K562 (cell line): Measurements from ENCODE around the gene FAM193A. TPM values are rescaled to one million over a fixed set of nuclear protein-coding genes. Genes with fewer than 3 reads are reported as not detected.

ENCODE experiments used
- ATAC-seq: fragments of 200-7000 bp; cut with Tn5 transposase; 3 replicates; pipeline ENCODE4 v1.9.1; 2020; ENCODE audit warnings: moderate library complexity
- BruUV-seq: library from RNA; stranded (reverse); fragments of 400-500 nt; replicated peaks from 2 replicates; lab custom pipeline; 2021; lab: Mats Ljungman, UMichigan
- CTCF ChIA-PET: fragments of 300-600 bp; formaldehyde crosslinking; extraction: SDS; loops from one replicate; lab custom pipeline; 2021; ENCODE audit warnings: low intra/inter-chr PET ratio; lab: Yijun Ruan, JAX
- POLR2A ChIA-PET: fragments of 300-600, 350-650 bp; sonication (Branson Sonifier 250); formaldehyde crosslinking; extraction: SDS; loops from one replicate; lab custom pipeline; 2021; ENCODE audit warnings: antibody characterized with exemption, inconsistent platforms; lab: Yijun Ruan, JAX
- DNase-seq, 4 experiments: peaks; one replicate each; pipeline versions ENCODE4 v3.0.0 to v3.0.0-alpha.2; 2011 to 2018; ENCODE audit warnings: low spot score in 3 of 4, mixed read lengths in 3 of 4; ENCODE audit errors: extremely low read depth in 1 of 4
- FAIRE-seq: peaks from 2 replicates; lab custom pipeline; 2011; peaks lifted over from hg19 to GRCh38; lab: Jason Lieb, UNC
- H2AFZ ChIP-seq: 2 replicates; pipeline ENCODE4 v1.6.0; 2011; ENCODE audit warnings: low read depth, low read length, control low read depth, inconsistent platforms
- H3K27ac ChIP-seq: fragments of 200-600 bp; 3 replicates; pipeline ENCODE4 v1.8.0; 2011; ENCODE audit warnings: low read depth, mild to moderate bottlenecking, control low read depth, inconsistent platforms, low read length, moderate library complexity, mixed read lengths; ENCODE audit errors: extremely low read depth
- H3K27me3 ChIP-seq, 2 experiments: fragments of 300-600 bp in 1 of 2; 2 replicates in 1 of 2; 3 replicates in 1 of 2; pipeline versions ENCODE4 v1.6.0 to v1.8.0; 2011; ENCODE audit warnings: inconsistent platforms in 2 of 2, low read length in 2 of 2, mild to moderate bottlenecking in 1 of 2, mixed read lengths in 1 of 2, moderate library complexity in 1 of 2; ENCODE audit not compliant: control insufficient read depth in 2 of 2, insufficient read depth in 2 of 2
- H3K36me3 ChIP-seq: fragments of 300-600 bp; 3 replicates; pipeline ENCODE4 v1.8.0; 2011; ENCODE audit warnings: mild to moderate bottlenecking, low read length, inconsistent platforms; ENCODE audit not compliant: control insufficient read depth, insufficient read depth
- H3K4me1 ChIP-seq, 2 experiments: fragments of 200-600 bp in 1 of 2; replicated peaks in 1 of 2; 2 replicates in 1 of 2; 3 replicates in 1 of 2; pipeline versions ENCODE4 v1.5.1 to v1.8.0; 2011; ENCODE audit warnings: inconsistent platforms in 2 of 2, low read length in 2 of 2, mild to moderate bottlenecking in 1 of 2, mixed read lengths in 1 of 2, moderate library complexity in 1 of 2; ENCODE audit not compliant: control insufficient read depth in 2 of 2, insufficient read depth in 2 of 2
- H3K4me2 ChIP-seq: 2 replicates; pipeline ENCODE4 v1.6.1; 2011; ENCODE audit warnings: low read length, control low read depth, inconsistent platforms, mixed read lengths; ENCODE audit not compliant: insufficient read depth
- H3K4me3 ChIP-seq: fragments of 200-600 bp; sonication (generic), shearing (Covaris generic); 2 replicates; pipeline ENCODE4 v1.5.1; 2016; ENCODE audit warnings: control low read depth, inconsistent platforms
- H3K79me2 ChIP-seq: fragments of 200-600 bp; 3 replicates; pipeline ENCODE4 v1.8.0; 2011; ENCODE audit warnings: low read length, inconsistent platforms; ENCODE audit not compliant: control insufficient read depth, insufficient read depth
- H3K9ac ChIP-seq, 2 experiments: 2 replicates each; pipeline versions ENCODE4 v1.6.0 to v1.6.1; 2011; ENCODE audit warnings: low read depth in 2 of 2, low read length in 2 of 2, control low read depth in 1 of 2, inconsistent platforms in 1 of 2, mild to moderate bottlenecking in 1 of 2, mixed read lengths in 1 of 2; ENCODE audit not compliant: insufficient read depth in 1 of 2
- H3K9me1 ChIP-seq: one replicate; pipeline ENCODE4 v1.6.0; 2011; ENCODE audit warnings: inconsistent platforms, mild to moderate bottlenecking, low read length, moderate library complexity; ENCODE audit not compliant: control insufficient read depth, insufficient read depth
- H3K9me3 ChIP-seq: replicated peaks from 2 replicates; pipeline ENCODE4 v1.5.1; 2011; ENCODE audit warnings: low read depth, low read length, inconsistent platforms; ENCODE audit not compliant: control insufficient read depth, insufficient read depth
- H4K20me1 ChIP-seq: replicated peaks from 2 replicates; pipeline ENCODE4 v1.6.1; 2011; ENCODE audit warnings: low read length, inconsistent platforms, mixed read lengths; ENCODE audit not compliant: control insufficient read depth, insufficient read depth
- ATF7 ChIP-seq: fragments of 450-650 bp; IDR thresholded peaks from 2 replicates; pipeline ENCODE4 v1.7.1; 2014; ENCODE audit warnings: mild to moderate bottlenecking, moderate library complexity
- CEBPB ChIP-seq: fragments of 450-650 bp; IDR thresholded peaks from 2 replicates; pipeline ENCODE4 v1.6.1; 2016; ENCODE audit warnings: missing genetic modification characterization, missing compliant biosample characterization
- HNRNPK ChIP-seq: fragments of 200-400 bp; formaldehyde crosslinking; IDR thresholded peaks from one replicate; pipeline ENCODE4 v1.6.1; 2018; ENCODE audit warnings: mild to moderate bottlenecking, low read depth, low read length; ENCODE audit not compliant: poor library complexity, severe bottlenecking
- HOXB6 ChIP-seq: fragments of 250-450 bp; sonication (Bioruptor Pico); IDR thresholded peaks from 2 replicates; pipeline ENCODE4 v1.5.1; 2022; ENCODE audit warnings: mild to moderate bottlenecking, borderline replicate concordance
- KLF1 ChIP-seq: fragments of 450-650 bp; IDR thresholded peaks from 2 replicates; pipeline ENCODE4 v1.6.1; 2016; ENCODE audit warnings: missing genetic modification characterization, missing compliant biosample characterization
- MED1 ChIP-seq: sonication (generic); formaldehyde crosslinking; IDR thresholded peaks from 2 replicates; pipeline ENCODE4 v1.8.1; 2023; ENCODE audit warnings: missing genetic modification reagents, borderline replicate concordance
- NR1H2 ChIP-seq: sonication (generic); formaldehyde crosslinking; IDR thresholded peaks from 2 replicates; pipeline ENCODE4 v1.4.0; 2020; ENCODE audit warnings: mild to moderate bottlenecking, missing genetic modification reagents
- PHB ChIP-seq: fragments of 250-450 bp; sonication (Bioruptor Pico); IDR thresholded peaks from 2 replicates; pipeline ENCODE4 v1.5.0; 2021
- POLR2H ChIP-seq: IDR thresholded peaks from 2 replicates; pipeline ENCODE4 v1.6.1; 2016; ENCODE audit warnings: missing genetic modification characterization, low read depth, mild to moderate bottlenecking, control low read depth, missing compliant biosample characterization, moderate library complexity
- SAFB ChIP-seq: fragments of 200-400 bp; formaldehyde crosslinking; IDR thresholded peaks from 2 replicates; pipeline ENCODE4 v1.6.1; 2017; ENCODE audit warnings: low read depth, low read length, borderline replicate concordance
- SMARCC2 ChIP-seq: fragments of 450-650 bp; IDR thresholded peaks from 2 replicates; pipeline ENCODE4 v1.6.1; 2017; ENCODE audit warnings: antibody characterized with exemption, moderate library complexity, mild to moderate bottlenecking, low read depth
- SNRNP70 ChIP-seq: fragments of 200-400 bp; formaldehyde crosslinking; optimal IDR thresholded peaks from 2 replicates; pipeline ENCODE3; 2017; ENCODE audit warnings: low read depth, low read length
- TCFL5 ChIP-seq: fragments of 250-450 bp; sonication (Bioruptor Pico); conservative IDR thresholded peaks from 2 replicates; pipeline ENCODE4 v1.6.1; 2021; ENCODE audit warnings: mild to moderate bottlenecking, moderate library complexity, matching md5 sums
- ZNF644 ChIP-seq: fragments of 200-800 bp; sonication (Bioruptor generic); IDR thresholded peaks from 2 replicates; pipeline ENCODE4 v1.6.1; 2016; ENCODE audit warnings: low read depth, missing genetic modification characterization, missing compliant biosample characterization
- ZNF830 ChIP-seq: fragments of 250-450 bp; sonication (Bioruptor Pico); IDR thresholded peaks from 2 replicates; pipeline ENCODE4 v1.5.0; 2021; ENCODE audit warnings: mild to moderate bottlenecking
- WGBS: fragments of 100-300 bp; shearing (Covaris generic); methylation state at CpG from one replicate; pipeline ENCODE4 v1.1.6; 2016; ENCODE audit warnings: low coverage, mixed read lengths; ENCODE audit not compliant: insufficient coverage; ENCODE audit errors: missing lambda C conversion rate; 5-methylcytosine and 5-hydroxymethylcytosine counted together
- in situ Hi-C: fragments of 300-500 bp; cut with MboI; formaldehyde crosslinking; loops from 4 replicates; pipeline ENCODE4 v1.15.0; 2018; ENCODE audit warnings: inconsistent platforms, mixed read lengths
- intact Hi-C: fragments of 100-400 bp; cut with micrococcal nuclease; formaldehyde crosslinking; loops from 2 replicates; pipeline ENCODE4 v1.14.2; 2022
- polyA plus RNA-seq, 8 experiments: library from polyadenylated mRNA; depleted of rRNA in 4 of 8; stranded (reverse) in 5 of 8; unstranded in 3 of 8; fragments of >200 nt; fragmentation: Nextera tagmentation in 2 of 8; fragmentation: Illumina TruSeq in 1 of 8; extraction: Ambion mirVana in 2 of 8; extraction: Trizol in 1 of 8; gene quantifications; 2 replicates each; pipeline versions ENCODE4 v1.2.1 to v1.2.3, GENCODE V29; 2011 to 2014; ENCODE audit warnings: inconsistent platforms in 1 of 8, missing spikeins in 1 of 8
- total RNA-seq, 7 experiments: library from RNA; depleted of rRNA in 6 of 7; stranded (reverse); fragments of >200 nt in 6 of 7; fragmentation: Illumina TruSeq in 2 of 7; extraction: Trizol in 2 of 7; gene quantifications; 2 replicates each; pipeline versions ENCODE4 v1.2.1 to v1.2.3, GENCODE V29; 2011 to 2021; ENCODE audit warnings: low replicate concordance in 1 of 7
- TF ChIP-seq, protein P1 (sequence below): fragments of 250-450 bp; sonication (Bioruptor Pico); IDR thresholded peaks from 2 replicates; pipeline ENCODE4 v1.4.0; 2020
- TF ChIP-seq, protein P2 (sequence below): fragments of 250-450 bp; sonication (Bioruptor Pico); IDR thresholded peaks from 2 replicates; pipeline ENCODE4 v1.9.0; 2021; ENCODE audit warnings: mild to moderate bottlenecking, inconsistent platforms

Gene FAM193A
- total and polyA plus RNA-seq, 9 of the 15 experiments (the other 6 are each of a cell fraction or from before 2014, with no cell fraction given), result 0.46 to 24.6 (median 9.6) TPM

DNA sequence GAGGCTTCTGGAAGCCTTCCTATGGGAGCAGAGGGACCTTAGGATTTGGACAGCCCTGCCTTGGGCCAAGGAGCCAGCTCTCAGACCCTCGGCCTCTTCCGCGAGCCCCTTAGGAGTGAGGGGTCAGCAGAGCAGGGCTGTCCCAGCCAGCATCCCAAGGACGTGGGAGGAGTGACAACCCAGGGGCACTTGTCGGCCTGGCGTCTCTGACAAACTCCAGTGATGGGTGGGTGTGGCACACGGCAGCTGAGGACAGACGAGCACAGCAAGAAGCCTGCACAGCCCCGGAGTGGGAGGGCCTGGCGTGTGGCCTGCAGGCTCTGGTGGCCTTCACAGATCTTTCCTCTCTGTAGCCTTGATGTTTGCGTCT is 231.2 kb downstream of the FAM193A start:
- DNase-seq, result no peak
- H3K4me1 ChIP-seq, result peaks cover 5 to 26% of the 10 kb centered on the region in 2 experiments
- H3K9ac ChIP-seq, result no peak overlapping the region; a peak in 1 of 4 replicates
- peak; percentile 15; the same call in 2 of the 3 replicates for ATAC-seq
- CTCF ChIA-PET, result no interaction called here
- no peaks in the 10 kb centered on the region for H4K20me1 ChIP-seq
- no peak for FAIRE-seq
- no TSS peak for BruUV-seq
- H3K9me3 ChIP-seq, result no peaks in the 10 kb centered on the region; the same call in 1 of the 2 replicates
- H2AFZ ChIP-seq, result no peak overlapping the region
- H3K27me3 ChIP-seq, result no peaks in the 10 kb centered on the region
- POLR2A ChIA-PET, result no interaction called here
- no peak overlapping the region for H3K4me2 ChIP-seq
- H3K27ac ChIP-seq, result no peak overlapping the region
- no peaks in the 10 kb centered on the region for H3K79me2 ChIP-seq
- in situ Hi-C loops, result no loop called here
- no peak overlapping the region for H3K4me3 ChIP-seq
- 37% methylated on average over 11 of the region's 11 CpGs for WGBS
- intact Hi-C loops, result no loop called here
- H3K9me1 ChIP-seq, result no peaks in the 10 kb centered on the region
- H3K36me3 ChIP-seq, result no peaks in the 10 kb centered on the region
- TF ChIP-seq KLF1 (tag) (no peak), POLR2H (no peak), ATF7 (no peak), HOXB6 (CRISPR knock-in tag) (no peak), SNRNP70 (no peak), SMARCC2 (no peak), ZNF644 (tag) (no peak), MED1 (CRISPR knock-in tag) (no peak), CEBPB (tag) (no peak), NR1H2 (no peak), HNRNPK (no peak), SAFB (no peak), ZNF830 (CRISPR knock-in tag) (no peak), PHB (CRISPR knock-in tag) (no peak), TCFL5 (CRISPR knock-in tag) (no peak)
- TF ChIP-seq, protein P1, sequence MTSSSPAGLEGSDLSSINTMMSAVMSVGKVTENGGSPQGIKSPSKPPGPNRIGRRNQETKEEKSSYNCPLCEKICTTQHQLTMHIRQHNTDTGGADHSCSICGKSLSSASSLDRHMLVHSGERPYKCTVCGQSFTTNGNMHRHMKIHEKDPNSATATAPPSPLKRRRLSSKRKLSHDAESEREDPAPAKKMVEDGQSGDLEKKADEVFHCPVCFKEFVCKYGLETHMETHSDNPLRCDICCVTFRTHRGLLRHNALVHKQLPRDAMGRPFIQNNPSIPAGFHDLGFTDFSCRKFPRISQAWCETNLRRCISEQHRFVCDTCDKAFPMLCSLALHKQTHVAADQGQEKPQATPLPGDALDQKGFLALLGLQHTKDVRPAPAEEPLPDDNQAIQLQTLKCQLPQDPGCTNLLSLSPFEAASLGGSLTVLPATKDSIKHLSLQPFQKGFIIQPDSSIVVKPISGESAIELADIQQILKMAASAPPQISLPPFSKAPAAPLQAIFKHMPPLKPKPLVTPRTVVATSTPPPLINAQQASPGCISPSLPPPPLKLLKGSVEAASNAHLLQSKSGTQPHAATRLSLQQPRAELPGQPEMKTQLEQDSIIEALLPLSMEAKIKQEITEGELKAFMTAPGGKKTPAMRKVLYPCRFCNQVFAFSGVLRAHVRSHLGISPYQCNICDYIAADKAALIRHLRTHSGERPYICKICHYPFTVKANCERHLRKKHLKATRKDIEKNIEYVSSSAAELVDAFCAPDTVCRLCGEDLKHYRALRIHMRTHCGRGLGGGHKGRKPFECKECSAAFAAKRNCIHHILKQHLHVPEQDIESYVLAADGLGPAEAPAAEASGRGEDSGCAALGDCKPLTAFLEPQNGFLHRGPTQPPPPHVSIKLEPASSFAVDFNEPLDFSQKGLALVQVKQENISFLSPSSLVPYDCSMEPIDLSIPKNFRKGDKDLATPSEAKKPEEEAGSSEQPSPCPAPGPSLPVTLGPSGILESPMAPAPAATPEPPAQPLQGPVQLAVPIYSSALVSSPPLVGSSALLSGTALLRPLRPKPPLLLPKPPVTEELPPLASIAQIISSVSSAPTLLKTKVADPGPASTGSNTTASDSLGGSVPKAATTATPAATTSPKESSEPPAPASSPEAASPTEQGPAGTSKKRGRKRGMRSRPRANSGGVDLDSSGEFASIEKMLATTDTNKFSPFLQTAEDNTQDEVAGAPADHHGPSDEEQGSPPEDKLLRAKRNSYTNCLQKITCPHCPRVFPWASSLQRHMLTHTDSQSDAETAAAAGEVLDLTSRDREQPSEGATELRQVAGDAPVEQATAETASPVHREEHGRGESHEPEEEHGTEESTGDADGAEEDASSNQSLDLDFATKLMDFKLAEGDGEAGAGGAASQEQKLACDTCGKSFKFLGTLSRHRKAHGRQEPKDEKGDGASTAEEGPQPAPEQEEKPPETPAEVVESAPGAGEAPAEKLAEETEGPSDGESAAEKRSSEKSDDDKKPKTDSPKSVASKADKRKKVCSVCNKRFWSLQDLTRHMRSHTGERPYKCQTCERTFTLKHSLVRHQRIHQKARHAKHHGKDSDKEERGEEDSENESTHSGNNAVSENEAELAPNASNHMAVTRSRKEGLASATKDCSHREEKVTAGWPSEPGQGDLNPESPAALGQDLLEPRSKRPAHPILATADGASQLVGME (CRISPR knock-in tag), result no peak
- TF ChIP-seq, protein P2, sequence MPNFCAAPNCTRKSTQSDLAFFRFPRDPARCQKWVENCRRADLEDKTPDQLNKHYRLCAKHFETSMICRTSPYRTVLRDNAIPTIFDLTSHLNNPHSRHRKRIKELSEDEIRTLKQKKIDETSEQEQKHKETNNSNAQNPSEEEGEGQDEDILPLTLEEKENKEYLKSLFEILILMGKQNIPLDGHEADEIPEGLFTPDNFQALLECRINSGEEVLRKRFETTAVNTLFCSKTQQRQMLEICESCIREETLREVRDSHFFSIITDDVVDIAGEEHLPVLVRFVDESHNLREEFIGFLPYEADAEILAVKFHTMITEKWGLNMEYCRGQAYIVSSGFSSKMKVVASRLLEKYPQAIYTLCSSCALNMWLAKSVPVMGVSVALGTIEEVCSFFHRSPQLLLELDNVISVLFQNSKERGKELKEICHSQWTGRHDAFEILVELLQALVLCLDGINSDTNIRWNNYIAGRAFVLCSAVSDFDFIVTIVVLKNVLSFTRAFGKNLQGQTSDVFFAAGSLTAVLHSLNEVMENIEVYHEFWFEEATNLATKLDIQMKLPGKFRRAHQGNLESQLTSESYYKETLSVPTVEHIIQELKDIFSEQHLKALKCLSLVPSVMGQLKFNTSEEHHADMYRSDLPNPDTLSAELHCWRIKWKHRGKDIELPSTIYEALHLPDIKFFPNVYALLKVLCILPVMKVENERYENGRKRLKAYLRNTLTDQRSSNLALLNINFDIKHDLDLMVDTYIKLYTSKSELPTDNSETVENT (CRISPR knock-in tag), result no peak
